ENCODE results near the gene DISC1.

DNA sequence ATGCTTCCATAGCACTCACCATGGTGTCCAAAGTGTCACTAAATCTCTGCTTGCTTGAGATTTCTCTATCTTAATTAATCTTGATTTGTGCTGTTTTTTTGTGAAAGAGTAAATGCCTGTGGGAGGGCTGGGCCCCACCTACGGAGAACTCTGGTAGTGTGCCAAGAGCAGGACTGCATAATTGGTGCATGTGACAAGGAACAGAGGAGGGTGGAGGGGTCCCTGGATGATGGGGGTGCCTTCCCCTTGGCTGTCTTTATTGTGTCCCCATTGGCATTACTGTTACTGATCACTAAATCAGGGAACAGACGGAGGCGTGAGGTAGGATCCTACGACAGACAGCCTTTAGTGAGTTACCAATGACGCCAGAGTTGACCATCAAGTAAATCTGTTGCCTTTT is 223.4 kb downstream of the DISC1 start:
- TF ChIP-seq, protein P1, sequence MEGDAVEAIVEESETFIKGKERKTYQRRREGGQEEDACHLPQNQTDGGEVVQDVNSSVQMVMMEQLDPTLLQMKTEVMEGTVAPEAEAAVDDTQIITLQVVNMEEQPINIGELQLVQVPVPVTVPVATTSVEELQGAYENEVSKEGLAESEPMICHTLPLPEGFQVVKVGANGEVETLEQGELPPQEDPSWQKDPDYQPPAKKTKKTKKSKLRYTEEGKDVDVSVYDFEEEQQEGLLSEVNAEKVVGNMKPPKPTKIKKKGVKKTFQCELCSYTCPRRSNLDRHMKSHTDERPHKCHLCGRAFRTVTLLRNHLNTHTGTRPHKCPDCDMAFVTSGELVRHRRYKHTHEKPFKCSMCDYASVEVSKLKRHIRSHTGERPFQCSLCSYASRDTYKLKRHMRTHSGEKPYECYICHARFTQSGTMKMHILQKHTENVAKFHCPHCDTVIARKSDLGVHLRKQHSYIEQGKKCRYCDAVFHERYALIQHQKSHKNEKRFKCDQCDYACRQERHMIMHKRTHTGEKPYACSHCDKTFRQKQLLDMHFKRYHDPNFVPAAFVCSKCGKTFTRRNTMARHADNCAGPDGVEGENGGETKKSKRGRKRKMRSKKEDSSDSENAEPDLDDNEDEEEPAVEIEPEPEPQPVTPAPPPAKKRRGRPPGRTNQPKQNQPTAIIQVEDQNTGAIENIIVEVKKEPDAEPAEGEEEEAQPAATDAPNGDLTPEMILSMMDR (conservative IDR thresholded peaks at IDR 0.05) = no peak
- TF ChIP-seq ZFX (IDR thresholded peaks at IDR 0.05) = no peak
